ENCODE measurements around the gene UTP18. TPM values are rescaled to one million over a fixed set of nuclear protein-coding genes. Genes with fewer than 3 reads are reported as not detected.

Gene UTP18
- total and polyA plus RNA-seq, 10 of the 15 experiments (the other 5 are each of a cell fraction or from before 2014, with no cell fraction given): 31.0 to 111 (median 58.8) TPM

GRCh38 chr17:51299859-51300258 is 39.5 kb downstream of the UTP18 start:
- 96% methylated on average over 4 of the region's 4 CpGs for WGBS (ENCODE audit: insufficient coverage, insufficient replicate concordance, low lambda C conversion rate, missing lambda C conversion rate)
- no peak overlapping the region for H3K4me3 ChIP-seq
- ChIA-PET SMC1A (ENCODE audit: uncharacterized antibody, unreplicated experiment) (interaction anchor here (1.0 to 3.2 kb wide), 2 partner anchors 11 to 236 kb away, joined by 3 to 11 read pairs; no protein-coding TSS in a partner anchor), POLR2A (no interaction called here), RAD21 (ENCODE audit: unreplicated experiment) (interaction anchor here (1.1 kb wide), 1 partner anchor 9 kb away, joined by 3 read pairs; no protein-coding TSS in a partner anchor), CTCF (interaction anchor here (2.2 to 3.0 kb wide), 4 partner anchors 11 to 236 kb away, joined by 12 to 18 read pairs (median 16); no protein-coding TSS in a partner anchor)
- no peak for ATAC-seq
- H3K4me1 ChIP-seq (ENCODE audit: control insufficient read depth, insufficient read depth, low read length): no peaks in the 10 kb centered on the region
- peaks cover 0 to 17% of the 10 kb centered on the region in 2 experiments; a peak in 1 of 4 replicates for H3K36me3 ChIP-seq (ENCODE audit: control insufficient read depth in 2 of 2, insufficient read depth in 2 of 2, low read length in 1 of 2)
- H3K9me3 ChIP-seq (replicated peaks; ENCODE audit: control insufficient read depth, insufficient read depth, low read length): no peaks in the 10 kb centered on the region
- BruUV-seq (replicated peaks): no TSS peak
- no peak overlapping the region for H3K9ac ChIP-seq (ENCODE audit: control insufficient read depth, insufficient read depth, low read length)
- DNase-seq (ENCODE audit: low read depth, low spot score): no peak
- intact Hi-C loops (cut with micrococcal nuclease; ENCODE audit: unreplicated experiment): loop anchor here (2.0 kb wide), 1 partner anchor 237 kb away; no protein-coding TSS in a partner anchor
- H2AFZ ChIP-seq (ENCODE audit: control insufficient read depth, low read depth, low read length): no peak overlapping the region
- in situ Hi-C loops (cut with MboI): no loop called here
- no peaks in the 10 kb centered on the region for H3K27me3 ChIP-seq (replicated peaks in 1 of 2; ENCODE audit: control insufficient read depth in 2 of 2, insufficient read depth in 2 of 2, low read length in 1 of 2)
- H3K79me2 ChIP-seq (ENCODE audit: control insufficient read depth, insufficient read depth, low read length): no peaks in the 10 kb centered on the region
- no peak overlapping the region for H3K4me2 ChIP-seq (ENCODE audit: control insufficient read depth, insufficient read depth)
- no peak overlapping the region for H3K27ac ChIP-seq (ENCODE audit: control insufficient read depth, insufficient read depth)
- TF ChIP-seq ETV6 (conservative IDR thresholded peaks at IDR 0.05 in 1 of 2, IDR thresholded peaks at IDR 0.05 in 1 of 2; ENCODE audit: borderline replicate concordance in 1 of 2, low read depth in 1 of 2) (no peak), TCF12 (IDR thresholded peaks at IDR 0.05; ENCODE audit: low read depth, low read length) (no peak), HSF1 (IDR thresholded peaks at IDR 0.05; ENCODE audit: low read depth, low read length) (no peak), KDM1A (IDR thresholded peaks at IDR 0.05; ENCODE audit: borderline replicate concordance) (no peak), SMARCA5 (IDR thresholded peaks at IDR 0.05) (no peak), POLR2AphosphoS5 (IDR thresholded peaks at IDR 0.05; ENCODE audit: low read length) (no peak), MTA2 (IDR thresholded peaks at IDR 0.05; ENCODE audit: low read depth) (no peak), MYC (IDR thresholded peaks at IDR 0.05; ENCODE audit: insufficient read depth, insufficient read length, insufficient replicate concordance, low read length, severe bottlenecking) (no peak)
- FAIRE-seq: no peak
- no peaks in the 10 kb centered on the region for H4K20me1 ChIP-seq (ENCODE audit: control insufficient read depth, insufficient read depth)

Data from GM12878 (cell line).